Gastroesophageal sphincter (tissue), 2 donors: ENCODE data around the gene DRC1.

Experiments used
- EP300 ChIP-seq: sonication (generic); formaldehyde crosslinking; IDR thresholded peaks from one replicate; pipeline ENCODE4 v1.6.1; 2017; ENCODE audit warnings: antibody characterized with exemption, mild to moderate bottlenecking
- POLR2A ChIP-seq, 2 donors: fragments of 450-650 bp; IDR thresholded peaks; one replicate each; pipeline ENCODE4 v1.6.1; 2017; ENCODE audit warnings: antibody characterized with exemption in 2 of 2, mild to moderate bottlenecking in 2 of 2, moderate library complexity in 1 of 2

GRCh38 chr2:26396734-26397298 lies 4.9 kb upstream of the DRC1 start:
- TF ChIP-seq EP300 (no peak), POLR2A (IDR thresholded peaks at IDR 0.05) (no peak)
